GM21619 (cell line): ENCODE results near the gene MSX2.
"Not testable (repeated sequence)": the region's sequence is repeated elsewhere in the genome, so short reads cannot be mapped to it uniquely, and the experiment has no call there.

Experiments
- ATAC-seq: cut with Tn5 transposase; IDR thresholded peaks from one replicate; pipeline ENCODE4 v1.9.1; 2021; ENCODE audit not compliant: unreplicated experiment

MSX2 gene

GRCh38 chr5:174733091-174733690 is 8.8 kb downstream of the MSX2 start:
- ATAC-seq: no peak

- no peak for ATAC-seq
Observed at GRCh38 chr5:174733836-174734235, 9.5 kb downstream of the MSX2 start.

- ATAC-seq: no peak
Observed at GRCh38 chr5:174734571-174735497, 10.5 kb downstream of the MSX2 start.

- ATAC-seq: no peak
Observed at GRCh38 chr5:174735498-174736330, 11.3 kb downstream of the MSX2 start.

- ATAC-seq: no peak
Observed at GRCh38 chr5:174736331-174736721, 11.9 kb downstream of the MSX2 start.

GRCh38 chr5:174736777-174737176 is 12.4 kb downstream of the MSX2 start:
- no peak for ATAC-seq

- no peak for ATAC-seq
Observed at GRCh38 chr5:174737330-174737729, 12.9 kb downstream of the MSX2 start.

- ATAC-seq: no peak
Observed at GRCh38 chr5:174741352-174741751, 17.0 kb downstream of the MSX2 start.

GRCh38 chr5:174744896-174745295 is 20.5 kb downstream of the MSX2 start:
- no peak for ATAC-seq

- ATAC-seq: no peak
Observed at GRCh38 chr5:174745590-174746103, 21.3 kb downstream of the MSX2 start.

- no peak for ATAC-seq
Observed at GRCh38 chr5:174750711-174751110, 26.3 kb downstream of the MSX2 start.

GRCh38 chr5:174751154-174752000 is 27.0 kb downstream of the MSX2 start:
- no peak for ATAC-seq

- ATAC-seq: no peak
Observed at GRCh38 chr5:174752121-174752520, 27.7 kb downstream of the MSX2 start.

- ATAC-seq: no peak
Observed at GRCh38 chr5:174755106-174755505, 30.7 kb downstream of the MSX2 start.

- ATAC-seq: no peak
Observed at GRCh38 chr5:174759091-174759490, 34.7 kb downstream of the MSX2 start.

- ATAC-seq: no peak
Observed at GRCh38 chr5:174760721-174761120, 36.3 kb downstream of the MSX2 start.

- not testable (repeated sequence) for ATAC-seq
Observed at GRCh38 chr5:174761341-174761740, 37.0 kb downstream of the MSX2 start.

- ATAC-seq: no peak
Observed at GRCh38 chr5:174764309-174764708, 39.9 kb downstream of the MSX2 start.

GRCh38 chr5:174765540-174765939 is 41.2 kb downstream of the MSX2 start:
- no peak for ATAC-seq

- ATAC-seq: no peak
Observed at GRCh38 chr5:174767670-174768069, 43.3 kb downstream of the MSX2 start.
